GM19463 (cell line): ENCODE data around the gene C5orf58.
A peak's percentile ranks its signal among the peaks of the same experiment; 100 is the strongest.

ENCODE experiments used
- ATAC-seq: cut with Tn5 transposase; IDR thresholded peaks from one replicate; pipeline ENCODE4 v1.9.1; 2021; ENCODE audit warnings: mild to moderate bottlenecking, moderate library complexity; ENCODE audit not compliant: unreplicated experiment

Gene C5orf58

DNA sequence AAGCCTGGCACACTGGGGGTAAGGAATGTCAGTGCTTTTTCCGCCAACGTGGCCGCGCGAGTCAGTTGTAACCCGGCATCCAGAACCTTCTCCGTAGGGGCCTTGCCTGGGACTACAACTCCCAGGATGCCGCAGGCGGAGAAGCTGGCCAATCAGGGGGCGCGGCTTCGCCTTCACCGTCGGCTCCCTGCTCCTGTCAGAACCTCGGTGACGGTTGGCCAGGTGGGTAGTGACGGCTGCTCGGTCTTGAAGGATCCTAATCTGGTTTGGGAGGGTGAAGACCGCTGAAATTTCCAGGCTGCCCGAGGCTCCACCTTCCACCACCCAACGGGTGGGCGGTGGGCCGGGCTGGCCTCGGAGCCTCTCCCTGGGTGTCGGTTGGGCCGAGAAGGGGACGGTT is at the start of gene C5orf58:
TSS of gene C5orf58 (plus strand) at position 200 of the 400 bp plus-strand sequence. CDS start 1,992 bp downstream, outside the sequence.
- ATAC-seq = no peak

DNA sequence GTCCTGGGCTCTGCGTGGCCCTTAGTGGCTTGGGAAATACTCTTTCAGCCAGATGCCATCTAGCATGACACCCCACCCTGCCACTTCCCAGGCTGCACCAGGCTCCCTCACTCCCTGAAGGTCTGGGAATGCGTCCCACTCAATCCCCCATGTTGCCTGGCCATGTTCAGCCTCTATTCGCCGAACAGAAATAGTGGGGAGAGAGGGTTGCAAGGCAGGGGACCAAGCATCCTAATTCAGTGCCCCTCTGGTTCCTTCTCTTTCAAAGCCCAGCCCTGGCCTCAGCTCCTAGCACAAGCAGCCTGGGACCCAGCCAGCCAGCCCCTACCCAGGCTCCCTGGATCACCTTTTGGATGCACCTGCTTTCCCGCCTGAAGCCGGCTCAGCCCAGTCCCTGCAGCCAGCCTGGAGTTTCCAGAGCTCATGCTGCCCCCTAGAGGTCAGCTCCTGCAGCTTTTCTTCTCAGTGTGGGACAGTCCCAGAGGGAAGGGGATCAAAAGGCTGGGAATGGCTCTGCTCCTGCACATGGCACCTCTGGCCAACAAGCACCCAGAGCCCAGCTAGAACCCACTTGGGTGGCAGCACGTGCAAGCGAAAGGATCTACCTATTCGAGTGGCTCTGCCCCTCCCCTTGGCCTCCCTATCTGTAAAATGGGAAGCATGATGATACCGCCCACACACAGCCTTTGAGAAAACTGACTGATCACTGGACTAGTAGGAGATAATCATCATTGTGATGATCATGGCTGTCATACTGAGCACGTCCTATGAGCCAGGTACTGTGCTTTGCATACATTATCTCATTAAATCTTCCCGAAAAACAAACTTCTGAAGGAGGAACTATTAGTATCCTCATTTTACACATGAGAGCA is 48.7 kb upstream of the C5orf58 start:
- ATAC-seq = peak; percentile 83

DNA sequence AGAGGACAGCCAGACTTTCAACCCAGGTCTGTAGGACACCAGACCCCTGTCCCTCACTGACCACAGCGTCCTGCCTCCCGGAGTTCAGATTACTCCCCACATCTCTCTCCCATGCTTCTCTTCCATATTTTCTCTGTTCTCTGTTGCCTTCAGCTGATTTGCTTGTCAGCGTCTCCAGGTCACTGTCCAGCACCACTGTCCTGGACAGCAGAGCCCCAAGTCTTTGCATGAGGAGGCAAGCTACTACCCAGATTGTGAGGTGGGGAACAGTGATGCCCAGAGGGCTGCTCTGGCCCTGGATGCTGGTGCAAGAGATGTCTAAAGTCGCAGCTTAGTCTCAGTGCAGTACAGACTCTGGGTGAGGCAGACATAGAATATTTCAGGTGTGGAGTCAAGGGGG is 48.0 kb upstream of the C5orf58 start:
- no peak for ATAC-seq

GRCh38 chr5:170186156-170186555 is 46.6 kb upstream of the C5orf58 start:
- ATAC-seq = no peak

DNA sequence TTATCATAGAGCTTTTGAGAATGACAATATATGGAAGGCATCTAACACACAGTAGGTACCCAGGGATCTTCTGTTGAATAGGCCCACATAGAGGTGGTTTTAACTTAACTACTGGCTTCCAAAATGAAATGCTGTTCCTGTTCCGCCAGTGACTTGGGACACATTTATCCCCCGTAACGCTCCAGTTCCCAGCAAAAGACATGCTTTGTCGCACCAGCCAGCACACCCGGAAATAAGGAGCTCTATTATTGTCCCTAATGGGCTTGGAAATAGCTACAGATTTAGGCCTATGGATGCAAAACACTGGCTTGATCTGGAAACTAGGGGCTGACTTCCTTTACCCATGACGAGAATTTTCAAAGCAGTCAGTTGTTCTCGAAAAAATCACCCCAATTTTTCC is 45.9 kb upstream of the C5orf58 start:
- ATAC-seq = no peak

DNA sequence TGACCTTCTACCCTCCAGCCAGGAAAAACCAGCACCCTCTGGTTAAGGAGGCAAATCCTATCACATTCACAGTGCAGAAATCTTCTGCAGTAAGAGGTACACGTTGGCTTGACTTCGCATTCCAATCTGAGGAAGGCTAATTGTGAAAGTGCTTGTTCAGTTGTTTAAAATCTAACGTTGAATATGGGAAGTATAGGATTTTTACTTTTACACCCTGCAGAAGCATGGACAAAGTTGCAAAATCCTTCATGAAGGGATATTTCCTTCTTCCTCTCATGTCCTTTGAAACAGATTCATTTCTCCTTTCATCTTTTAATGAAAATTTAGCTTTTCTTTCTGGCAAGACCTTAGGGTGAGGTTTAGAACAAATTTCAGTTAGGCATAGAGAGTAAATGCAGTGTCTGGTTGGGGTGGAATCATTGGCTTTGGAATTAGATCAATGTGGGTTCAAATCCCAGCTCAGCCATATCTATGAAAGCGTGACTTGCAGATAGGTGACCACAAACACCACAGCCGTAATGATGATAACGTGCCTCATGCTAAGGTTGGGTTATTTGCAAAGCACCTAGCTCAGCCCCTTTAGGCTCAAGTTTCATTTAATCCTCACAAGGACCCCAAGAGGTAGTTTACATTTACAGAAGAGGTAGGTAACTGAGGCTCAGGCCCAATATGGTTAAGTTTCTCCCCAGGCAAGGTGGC is 42.2 kb upstream of the C5orf58 start:
- ATAC-seq = no peak

DNA sequence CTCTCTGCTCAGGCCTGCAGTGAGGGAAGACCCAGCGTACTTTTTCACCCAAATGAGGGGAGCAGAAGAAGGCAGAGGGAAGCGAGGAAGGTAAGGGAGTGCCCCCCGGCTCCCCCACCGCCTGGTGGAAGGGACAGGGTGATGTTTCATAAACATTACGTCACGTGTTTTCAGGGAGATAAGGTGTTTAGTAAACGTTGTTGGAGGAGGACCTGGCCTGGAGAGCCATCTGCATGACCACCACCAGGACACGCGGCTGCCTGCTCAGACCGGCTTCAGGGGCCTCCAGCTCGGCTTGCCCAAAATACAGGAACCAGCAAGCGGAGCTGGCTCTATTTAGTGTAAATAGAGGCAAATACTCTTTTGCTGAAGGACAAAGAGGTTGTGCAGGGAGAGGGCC is 40.0 kb upstream of the C5orf58 start:
- no peak for ATAC-seq

- ATAC-seq = no peak
Measured at GRCh38 chr5:170195961-170196360, 36.8 kb upstream of the C5orf58 start.

- no peak for ATAC-seq
Measured at GRCh38 chr5:170200876-170201275, 31.9 kb upstream of the C5orf58 start.

DNA sequence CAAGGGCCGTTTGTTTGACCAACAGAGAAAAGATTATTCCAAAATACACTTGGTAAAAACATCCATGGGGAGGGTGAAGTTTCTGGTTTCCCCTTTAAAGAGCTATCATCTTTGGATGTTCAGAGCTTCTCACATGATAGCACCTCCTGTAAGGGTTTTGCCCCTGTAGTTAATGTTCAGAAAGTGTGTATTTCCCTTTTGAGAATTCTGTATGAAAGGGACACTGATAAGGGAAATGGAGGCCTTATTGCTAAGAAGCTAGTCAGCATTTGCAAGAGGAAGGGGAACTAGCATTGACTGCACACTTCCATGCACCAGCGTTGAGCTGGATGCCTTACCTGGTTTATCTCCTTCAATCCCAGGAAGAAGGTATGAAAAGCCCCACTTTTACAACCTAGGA is 31.5 kb upstream of the C5orf58 start:
- no peak for ATAC-seq

GRCh38 chr5:170202117-170202516 is 30.7 kb upstream of the C5orf58 start:
- no peak for ATAC-seq

DNA sequence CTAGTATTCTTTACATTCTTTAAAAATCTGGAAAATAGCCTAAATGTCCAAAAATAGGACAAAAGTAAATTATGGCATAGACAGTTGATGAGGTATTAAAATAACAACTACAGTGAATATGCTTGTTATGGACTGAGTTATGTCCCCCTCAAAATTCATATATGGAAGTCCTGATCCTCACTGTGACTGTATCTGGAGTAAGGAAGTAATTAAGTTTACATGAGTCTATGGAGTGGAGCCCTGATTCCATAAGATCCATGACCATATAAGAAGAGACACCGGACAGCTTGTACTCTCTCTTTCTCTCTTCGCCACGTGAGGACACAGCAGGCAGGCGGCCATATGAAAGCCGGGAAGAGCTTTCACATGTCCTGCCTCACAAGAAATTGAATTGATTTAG is 28.6 kb upstream of the C5orf58 start:
- no peak for ATAC-seq

- ATAC-seq = no peak
Measured at GRCh38 chr5:170206216-170206615, 26.6 kb upstream of the C5orf58 start.

DNA sequence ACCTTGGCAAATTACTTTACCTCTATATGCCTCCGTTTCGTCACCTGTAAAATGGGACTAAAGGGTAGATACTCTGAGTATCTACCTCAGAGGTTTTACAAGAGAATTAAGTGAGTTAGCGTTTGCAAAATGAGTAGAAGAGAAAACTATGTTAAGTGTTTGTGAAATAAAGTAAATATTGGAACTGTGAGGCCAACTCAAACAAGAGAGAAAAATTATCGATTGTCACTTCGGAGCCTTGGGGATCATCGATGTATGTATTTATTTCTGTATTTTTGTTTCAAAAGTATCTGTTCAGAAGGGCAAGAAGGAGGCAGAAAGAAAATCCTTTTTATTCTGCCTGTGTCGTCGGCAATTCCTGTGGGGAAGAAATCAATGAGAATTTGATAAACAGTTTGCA is 25.8 kb upstream of the C5orf58 start:
- no peak for ATAC-seq

DNA sequence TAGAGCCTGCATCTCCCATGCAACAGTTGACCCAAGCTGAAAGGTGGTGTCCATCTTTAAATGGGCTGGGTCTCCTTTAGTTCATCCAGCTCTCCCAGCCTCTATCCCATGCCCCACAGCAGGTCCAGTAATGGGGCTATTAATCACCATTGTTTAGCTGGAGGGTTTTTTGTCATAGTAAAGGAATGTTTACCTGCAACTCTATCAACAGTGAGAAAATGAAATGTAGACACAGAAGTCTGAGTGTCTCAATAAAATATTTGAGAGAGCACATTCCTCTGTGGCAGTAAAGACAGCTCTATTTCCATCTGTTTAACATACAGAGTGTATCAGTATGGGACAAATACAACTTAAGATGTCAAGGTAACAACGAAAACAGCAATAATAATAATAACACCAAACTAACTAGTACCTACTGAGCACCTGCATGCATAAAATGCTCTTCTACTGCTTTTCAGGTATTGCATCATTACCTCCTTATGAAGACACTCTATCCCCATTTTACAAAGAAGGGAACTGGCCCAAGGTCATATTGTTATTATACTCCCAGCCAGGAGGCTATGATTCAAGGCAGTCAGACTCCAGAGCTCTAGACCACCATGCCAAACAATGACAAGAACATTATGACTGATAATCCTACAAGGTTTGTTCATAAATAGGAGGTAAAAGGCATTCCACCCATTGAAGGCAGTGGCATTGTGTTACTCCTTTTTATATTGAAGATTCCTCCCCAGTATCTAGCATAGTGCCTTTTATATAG is 21.0 kb upstream of the C5orf58 start:
- ATAC-seq = no peak

DNA sequence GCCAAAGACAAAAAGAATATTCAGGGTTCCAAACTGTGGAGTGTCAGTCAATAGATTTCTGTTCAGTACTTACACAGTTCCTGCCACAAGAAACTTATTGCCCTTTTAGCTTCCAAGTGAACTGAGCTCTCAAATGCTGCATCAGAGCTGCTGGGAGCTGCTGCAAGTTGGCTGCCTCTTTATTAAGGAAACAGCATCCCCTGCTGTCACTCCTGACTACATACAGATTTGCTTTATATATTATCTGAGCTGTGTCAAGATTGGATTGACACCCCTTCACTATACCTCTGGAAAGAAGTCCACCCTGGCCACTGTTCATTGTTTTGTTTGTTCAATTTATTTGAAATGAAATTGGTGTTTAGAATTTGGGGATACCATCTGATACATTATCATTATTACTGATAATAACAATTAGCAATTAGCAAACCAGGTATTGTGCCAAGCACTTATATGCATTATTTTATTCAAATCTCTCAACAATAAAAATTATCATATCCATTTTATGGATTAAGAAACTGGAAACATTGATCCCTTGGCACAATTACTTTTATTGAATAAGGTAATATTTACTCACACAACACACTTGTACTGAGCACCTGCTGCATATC is 16.4 kb upstream of the C5orf58 start:
- no peak for ATAC-seq

- ATAC-seq = no peak
Measured at GRCh38 chr5:170217831-170218230, 15.0 kb upstream of the C5orf58 start.

DNA sequence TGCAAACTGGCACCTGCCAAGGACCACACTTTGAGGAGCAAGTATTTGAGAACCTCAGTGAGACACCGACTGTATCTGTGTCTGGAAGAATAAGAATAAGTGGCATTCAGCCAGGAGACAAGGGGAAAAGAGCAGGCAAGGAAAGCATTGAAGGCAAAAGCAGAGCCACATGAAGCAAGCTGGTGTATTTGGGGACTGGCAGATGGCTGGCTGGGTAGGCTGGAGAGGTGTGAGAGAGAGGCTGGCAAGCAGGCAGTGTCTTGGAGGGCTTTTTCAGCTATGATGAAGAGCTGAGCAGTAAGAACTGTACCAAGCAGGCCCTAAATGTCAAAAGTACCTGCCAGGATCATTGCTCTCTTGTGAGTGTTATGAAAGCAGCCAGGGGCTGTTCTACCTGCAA is 14.1 kb upstream of the C5orf58 start:
- no peak for ATAC-seq

- ATAC-seq = no peak
Measured at GRCh38 chr5:170219615-170220014, 13.2 kb upstream of the C5orf58 start.

GRCh38 chr5:170220191-170220590 is 12.6 kb upstream of the C5orf58 start:
- no peak for ATAC-seq

DNA sequence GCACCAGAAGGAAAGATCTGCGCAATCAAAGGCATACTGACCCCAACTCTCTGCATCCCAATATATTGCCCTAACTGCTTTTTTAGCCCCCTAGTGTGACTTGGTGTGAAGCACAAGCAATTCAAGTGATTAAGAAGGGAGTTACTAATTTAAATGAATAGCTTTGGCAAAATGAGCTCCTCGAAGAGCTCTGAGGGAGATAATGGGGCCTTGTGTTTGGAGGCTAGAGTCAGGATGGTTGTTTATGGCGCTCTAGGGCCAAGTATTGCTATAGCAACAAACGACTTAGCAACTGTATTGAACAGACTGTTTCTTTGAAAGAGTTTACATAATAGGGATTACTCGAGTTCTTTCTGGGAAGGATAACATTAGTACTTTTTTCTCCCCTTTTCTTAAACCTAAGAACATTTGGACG is 11.5 kb upstream of the C5orf58 start:
- no peak for ATAC-seq
